SK-N-DZ (cell line): ENCODE measurements around the gene SMYD1. TPM values are rescaled to one million over a fixed set of nuclear protein-coding genes. Genes with fewer than 3 reads are reported as not detected.
"Not testable (repeated sequence)": the region's sequence is repeated elsewhere in the genome, so short reads cannot be mapped to it uniquely, and the experiment has no call there.

ENCODE experiments used
- DNase-seq: peaks from one replicate; pipeline ENCODE4 v3.0.0-alpha.2; 2015; ENCODE audit warnings: low spot score
- polyA plus RNA-seq, 2 experiments: library from polyadenylated mRNA; depleted of rRNA; stranded (reverse); fragments of >200 nt; gene quantifications; 2 replicates each; pipeline ENCODE4 v1.2.3, GENCODE V29; 2014

SMYD1 gene
- polyA plus RNA-seq (2014; cell fraction: cytosol; rRNA removed): not detected in 2 replicates
- not detected in 2 replicates for polyA plus RNA-seq (2014; cell fraction: nucleus; rRNA removed)

DNA sequence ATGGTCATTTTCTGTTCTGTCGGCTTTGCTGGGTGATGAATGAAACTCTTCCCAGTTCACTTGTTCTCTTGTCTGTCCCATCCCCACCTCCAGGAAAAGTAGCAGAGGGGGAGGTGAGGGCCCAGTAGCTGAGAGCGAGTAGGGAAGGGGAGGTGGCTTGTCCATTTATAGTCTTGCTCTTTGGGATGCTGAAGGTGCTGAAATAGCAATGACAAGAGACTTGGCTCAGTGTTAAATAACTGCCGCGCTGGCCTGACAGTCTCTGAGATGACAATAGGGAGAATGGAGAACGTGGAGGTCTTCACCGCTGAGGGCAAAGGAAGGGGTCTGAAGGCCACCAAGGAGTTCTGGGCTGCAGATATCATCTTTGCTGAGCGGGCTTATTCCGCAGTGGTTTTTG, at the start of gene SMYD1:
SMYD1 (plus strand) TSS at position 228 of the 400 bp plus-strand sequence; CDS start at position 268, 40 bp downstream.
- no peak for DNase-seq

DNA sequence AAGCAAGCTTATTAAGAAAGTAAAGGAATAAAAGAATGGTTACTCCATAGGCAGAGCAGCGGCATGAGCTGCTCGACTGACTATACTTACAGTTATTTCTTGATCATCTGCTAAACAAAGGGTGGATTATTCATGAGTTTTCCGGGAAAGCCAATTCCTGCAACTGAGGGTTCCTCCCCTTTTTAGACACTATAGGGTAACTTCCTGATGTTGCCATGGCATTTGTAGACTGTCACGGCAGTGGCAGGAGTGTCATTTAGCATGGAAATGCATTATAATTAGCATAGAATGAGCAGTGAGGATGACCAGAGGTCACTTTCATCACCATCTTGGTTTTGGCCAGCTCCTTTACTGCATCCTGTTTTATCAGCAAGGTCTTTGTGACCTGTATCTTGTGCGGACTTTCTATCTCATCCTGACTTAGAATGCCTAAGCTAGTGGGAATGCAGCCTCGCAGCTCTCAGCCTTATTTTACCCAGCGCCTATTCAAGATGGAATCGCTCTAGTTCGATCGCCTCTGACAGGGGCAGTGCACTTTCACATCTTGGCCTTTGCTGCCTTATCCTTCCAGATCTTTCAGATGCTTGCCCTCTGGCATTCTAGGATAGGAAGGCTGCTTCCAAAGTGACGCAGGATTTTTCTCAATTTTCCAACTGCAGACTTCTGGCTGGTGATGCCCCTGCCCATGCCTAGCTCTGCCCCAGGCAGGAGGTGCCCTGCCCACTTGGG, 49.4 kb upstream of the SMYD1 start:
- DNase-seq: not testable (repeated sequence)

DNA sequence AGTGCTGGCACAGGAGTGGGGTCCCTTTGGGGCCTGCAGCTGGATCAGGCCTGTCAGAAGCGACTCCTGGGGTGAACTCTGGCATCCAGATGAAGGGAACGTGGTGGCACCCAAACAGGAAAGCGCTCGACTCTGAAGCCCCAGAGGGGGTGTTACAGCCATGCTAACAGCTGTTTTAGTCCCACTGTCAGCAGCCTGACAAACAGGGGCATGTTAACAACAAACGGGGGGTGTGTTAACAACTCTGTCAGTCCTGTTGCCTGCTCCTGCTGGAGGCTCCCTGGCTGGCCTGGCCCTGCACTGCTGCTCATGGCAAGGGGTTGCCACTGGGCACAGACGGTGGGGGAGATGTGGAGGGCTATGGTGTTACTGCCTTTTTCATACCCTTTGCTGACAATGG, 48.7 kb upstream of the SMYD1 start:
- no peak for DNase-seq

DNA sequence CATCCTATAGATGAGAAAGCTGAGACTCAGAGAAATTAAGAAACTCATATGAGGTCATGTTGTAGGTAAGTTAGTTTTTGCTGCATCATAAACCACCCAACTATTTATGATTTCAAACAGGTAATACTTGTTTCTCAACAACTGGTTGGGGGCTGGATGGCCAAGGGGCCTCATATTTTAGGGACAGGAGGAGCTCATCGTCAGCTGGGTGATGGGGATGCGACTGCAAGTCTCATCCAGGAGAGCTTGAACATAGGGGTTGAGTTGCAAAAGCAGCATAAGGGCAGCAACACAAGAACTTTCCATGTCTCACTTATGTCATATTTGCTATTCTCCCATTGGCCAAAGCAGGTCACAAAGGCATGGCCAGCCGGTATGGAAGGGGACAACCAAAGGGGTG, 47.6 kb upstream of the SMYD1 start:
- DNase-seq: no peak

DNA sequence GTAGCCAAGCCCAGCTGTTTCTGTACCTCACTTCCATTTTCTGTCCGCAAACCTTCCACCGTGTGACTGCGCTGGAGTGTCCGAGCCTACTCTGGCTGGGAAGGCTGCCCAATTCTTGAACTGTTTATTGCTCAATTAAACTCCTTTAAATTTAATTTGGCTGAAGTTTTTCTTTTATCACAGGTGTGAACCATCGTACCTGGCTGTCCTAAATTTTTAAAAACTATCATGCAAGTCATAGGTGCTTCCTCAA, 45.0 kb upstream of the SMYD1 start:
- DNase-seq: no peak

DNA sequence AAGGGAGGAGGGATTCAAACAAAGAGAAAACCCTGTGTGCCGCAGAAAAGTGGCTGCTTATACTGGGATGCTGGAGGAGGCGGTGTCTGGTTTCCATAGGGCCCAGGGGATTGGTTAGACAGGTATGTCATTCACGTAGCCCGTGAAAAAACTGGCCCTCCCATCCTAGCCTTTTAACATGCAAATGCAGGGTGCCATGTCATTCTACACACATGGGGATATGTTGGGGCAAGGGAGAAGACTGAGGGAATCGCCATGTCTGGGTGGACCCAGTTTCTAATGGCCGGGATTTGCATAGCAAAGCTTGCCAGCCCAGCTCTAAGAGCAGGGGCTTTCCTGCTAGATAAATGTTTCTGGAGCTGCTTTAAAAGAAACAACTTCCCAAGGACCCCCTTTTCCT, 43.1 kb upstream of the SMYD1 start:
- no peak for DNase-seq

DNA sequence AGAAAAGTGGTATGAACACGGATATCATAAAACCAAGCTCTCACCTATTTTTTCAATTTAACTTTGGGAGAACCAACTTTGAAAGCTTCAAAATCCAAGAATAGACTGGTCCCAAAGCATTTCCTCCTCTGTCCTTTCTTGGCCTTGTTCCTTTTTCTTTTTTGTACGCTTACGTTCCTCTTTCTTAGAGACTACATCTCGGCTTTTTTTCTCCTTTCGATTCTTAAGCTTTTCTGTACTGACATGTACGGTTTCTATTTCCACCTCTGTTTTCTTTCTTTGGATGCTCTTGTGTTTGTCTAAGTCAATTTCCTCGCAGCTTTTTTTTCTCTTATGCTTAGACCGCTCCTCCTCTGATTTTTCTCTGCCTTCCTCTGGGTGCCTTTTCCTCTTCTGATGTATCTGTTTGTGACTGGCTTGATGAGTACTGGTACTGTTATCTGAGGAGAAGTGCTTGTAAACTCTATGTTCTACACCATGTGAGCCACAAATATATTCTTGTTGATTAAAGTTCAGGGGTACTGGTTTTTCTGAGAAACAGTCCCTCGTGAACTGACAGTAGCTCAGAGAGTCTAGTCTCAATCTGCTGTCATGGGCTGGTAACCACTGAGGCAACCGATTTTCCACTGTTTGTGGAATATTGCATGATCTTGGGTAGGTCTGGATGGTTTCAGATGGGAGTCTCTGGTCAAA, 39.8 kb upstream of the SMYD1 start:
- no peak for DNase-seq

DNA sequence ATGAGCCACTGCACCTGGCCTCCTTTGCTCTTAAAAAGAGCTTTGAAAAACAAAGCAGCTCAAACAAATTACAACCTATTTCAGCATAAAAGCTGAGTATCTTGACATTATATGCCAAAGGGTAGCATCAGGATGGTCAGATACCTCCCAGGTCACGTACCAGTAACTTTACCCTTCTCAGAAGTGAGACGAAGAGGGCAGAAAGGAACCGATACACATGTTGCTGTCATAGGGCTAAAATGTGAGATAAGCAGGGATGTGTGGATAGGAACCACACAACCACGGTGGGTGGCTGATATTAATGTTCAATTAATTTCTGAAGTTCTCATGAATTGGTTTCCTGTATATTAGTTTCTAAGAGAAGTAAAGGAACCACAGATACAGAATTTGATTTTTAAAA, 38.7 kb upstream of the SMYD1 start:
- no peak for DNase-seq

DNA sequence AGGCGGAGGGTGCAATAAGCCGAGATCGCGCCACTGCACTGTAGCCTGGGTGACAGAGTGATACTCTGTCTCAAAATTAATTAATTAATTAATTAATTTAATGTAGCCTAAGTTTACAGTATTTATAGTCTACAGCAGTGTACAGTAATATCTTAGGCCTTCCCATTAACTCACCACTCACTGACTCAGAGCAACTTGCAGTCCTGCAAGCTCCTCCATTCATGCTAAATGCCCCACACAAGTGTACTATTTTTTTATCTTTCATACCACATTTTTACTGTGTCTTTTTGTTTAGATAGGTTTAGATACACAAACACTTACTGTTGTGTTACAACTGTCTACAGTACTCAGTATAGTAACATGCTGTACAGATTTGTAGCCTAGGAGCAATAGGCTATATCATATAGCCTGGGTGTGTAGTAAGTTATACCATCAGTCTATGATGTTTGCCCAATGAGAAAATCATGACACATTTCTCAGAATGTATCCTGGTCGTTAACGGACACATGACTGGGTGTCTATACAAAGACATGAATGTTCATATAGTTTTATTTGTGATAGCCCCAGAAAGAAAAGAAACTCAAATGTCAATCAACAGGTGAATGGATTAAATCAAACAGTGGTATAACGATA, 35.4 kb upstream of the SMYD1 start:
- no peak for DNase-seq

DNA sequence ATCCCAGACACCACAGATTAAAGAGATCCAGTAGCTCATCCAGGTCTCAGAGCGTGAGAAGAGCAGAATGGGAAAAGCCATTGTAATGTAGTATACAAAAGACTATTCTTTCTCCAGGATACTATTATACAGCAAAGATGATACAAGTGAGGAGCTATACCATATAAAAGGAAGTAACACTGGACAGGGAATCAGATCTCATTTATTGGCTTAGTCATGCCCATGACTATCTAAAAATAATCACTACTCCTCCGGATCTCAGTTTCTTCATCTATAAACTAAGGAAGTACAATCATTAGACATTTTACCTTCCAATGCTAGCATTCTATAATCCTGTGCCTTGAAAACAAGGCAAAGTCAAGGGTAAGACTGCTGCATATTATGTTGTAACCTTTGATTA, 31.4 kb upstream of the SMYD1 start:
- no peak for DNase-seq

DNA sequence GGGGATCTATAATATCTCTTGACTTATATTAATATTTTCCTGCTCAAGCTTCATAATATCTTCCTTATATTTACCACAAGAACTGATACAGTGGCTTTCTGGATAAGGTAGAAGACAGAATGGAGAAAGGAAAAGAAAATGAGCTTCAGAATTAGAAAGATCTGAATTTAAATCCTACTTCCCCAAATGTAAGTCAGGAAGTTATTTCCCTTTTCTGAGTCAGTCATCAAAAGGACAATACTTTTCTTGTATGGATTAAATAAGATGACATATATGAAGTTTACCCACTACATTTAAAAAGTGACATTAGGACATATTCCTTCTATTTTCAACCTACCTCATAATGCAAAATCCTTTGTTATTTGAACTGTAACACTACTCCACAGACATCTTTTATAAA, 31.0 kb upstream of the SMYD1 start:
- no peak for DNase-seq

DNA sequence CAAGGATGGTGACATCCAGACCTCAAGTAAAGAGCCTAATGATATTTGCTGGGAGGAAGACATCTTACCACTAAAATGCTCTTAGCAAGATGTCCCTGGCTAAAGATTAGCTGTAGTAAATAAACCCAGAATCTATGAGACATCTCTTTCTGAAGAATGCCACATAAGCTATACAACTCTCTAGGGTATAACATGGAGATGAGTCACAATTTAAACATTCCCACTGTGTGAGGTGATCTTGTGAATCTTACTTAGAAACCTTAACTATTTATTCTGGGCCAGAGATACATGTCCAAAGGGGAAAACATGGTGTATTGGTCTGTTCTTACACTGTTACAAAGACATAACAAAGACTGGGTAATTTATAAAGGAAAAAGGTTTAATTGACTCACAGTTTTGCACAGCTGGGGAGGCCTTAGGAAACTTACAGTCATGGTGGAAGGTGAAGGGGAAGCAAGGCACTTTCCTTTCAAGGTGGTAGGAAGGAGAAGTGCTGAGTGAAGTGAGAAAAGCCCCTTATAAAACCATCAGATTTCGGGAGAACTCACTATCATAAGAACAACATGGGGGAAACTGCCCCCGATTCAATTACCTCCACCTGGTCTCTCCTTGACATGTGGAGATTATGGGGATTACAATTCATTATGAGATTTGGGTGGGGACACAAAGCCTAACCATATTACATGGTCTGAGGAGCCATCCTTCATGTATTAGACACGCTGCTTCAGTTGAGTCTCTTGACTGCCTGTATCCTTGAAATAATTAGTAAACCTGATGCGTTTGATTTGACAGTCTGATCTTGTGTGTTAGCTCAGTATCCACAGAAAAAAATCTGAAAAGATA, 29.1 kb upstream of the SMYD1 start:
- DNase-seq: no peak

DNA sequence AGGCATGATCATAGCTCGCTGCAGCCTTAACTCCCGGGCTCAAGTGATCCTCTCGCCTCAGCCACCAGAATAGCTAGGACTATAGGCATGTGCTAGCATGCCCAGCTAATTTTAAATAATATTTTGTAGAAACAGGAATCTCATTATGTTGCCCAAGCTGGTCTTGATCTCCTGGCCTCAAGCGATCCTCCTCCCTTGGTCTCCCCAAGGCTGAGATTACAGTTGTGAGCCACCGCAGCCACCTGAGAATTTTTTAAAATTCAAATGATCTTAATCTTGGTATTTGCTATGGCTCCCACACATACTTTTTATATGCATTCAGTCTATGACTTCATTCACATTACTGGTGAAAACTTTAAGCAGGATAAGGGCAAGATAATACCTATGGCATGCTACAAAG, 25.1 kb upstream of the SMYD1 start:
- DNase-seq: no peak

DNA sequence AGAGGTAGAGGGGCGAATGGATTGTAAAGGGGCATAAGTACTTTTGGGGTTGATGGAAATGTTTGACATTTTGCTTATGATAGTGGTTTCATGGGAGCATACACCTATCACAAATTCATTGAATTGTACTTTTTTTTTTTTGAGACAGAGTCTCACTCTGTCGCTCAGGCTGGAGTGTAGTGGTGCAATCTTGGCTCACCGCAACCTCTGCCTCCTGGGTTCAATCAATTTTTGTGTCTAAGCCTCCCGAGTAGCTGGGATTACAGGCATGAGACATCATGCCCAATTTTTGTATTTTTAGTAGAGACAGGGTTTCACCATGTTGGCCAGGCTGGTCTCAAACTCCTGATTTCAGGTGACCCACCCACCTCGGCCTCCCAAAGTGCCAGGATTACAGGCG, 22.1 kb upstream of the SMYD1 start:
- DNase-seq: not testable (repeated sequence)

DNA sequence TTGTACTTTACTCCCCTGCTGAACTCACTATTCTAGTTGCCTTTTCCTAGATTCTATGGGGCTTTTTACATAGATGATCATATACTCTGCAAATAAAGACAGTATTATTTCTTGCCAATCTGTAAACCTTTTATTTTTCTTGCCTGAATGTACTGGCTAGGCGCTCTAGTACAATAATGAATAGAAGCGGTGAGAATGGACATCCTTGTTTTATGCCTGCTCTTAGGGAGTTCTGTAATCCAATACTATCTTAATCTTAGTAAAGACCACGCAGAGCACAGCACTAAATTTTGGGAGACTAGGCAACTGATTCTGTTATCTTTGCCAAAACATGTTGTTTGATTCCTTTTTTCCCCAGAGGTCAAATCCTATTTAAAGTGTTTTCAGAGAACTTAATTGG, 19.1 kb upstream of the SMYD1 start:
- DNase-seq: no peak

DNA sequence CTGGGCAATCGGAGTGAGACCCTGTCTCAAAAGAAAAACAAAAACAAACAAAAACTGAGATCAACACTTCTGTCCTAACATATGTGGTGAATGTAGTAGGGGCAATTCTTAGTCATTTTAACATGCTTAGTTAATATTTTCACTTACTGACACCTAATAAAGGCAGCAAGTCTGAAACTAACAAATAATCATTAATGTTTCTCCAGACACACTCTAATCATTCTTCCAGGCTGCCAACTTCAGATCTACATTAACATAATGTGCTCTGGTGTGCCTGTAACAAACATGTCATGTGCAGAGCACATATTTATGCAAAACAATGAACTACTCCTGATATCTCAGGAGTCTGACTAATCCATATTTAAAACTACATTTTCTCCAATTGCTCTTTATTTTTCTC, 18.0 kb upstream of the SMYD1 start:
- no peak for DNase-seq

DNA sequence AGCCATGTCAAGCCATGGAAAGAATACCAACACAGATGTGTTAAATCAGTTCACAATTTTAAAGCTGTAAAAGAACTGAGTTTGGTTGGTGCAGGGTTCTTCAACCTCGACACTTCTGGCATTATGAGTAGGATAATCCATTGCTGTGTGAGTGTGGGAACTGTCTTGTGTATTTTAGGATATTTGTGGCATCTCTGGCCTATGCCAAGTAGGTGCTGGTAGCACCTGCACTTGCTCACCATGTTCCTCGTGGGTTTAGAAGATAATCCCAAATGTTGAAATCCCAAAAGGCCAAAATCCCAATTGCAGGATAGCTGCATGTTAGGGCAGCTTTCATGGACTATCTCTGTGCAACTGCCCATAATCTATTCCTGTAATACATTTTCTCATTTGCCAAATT, 15.8 kb upstream of the SMYD1 start:
- DNase-seq: no peak

DNA sequence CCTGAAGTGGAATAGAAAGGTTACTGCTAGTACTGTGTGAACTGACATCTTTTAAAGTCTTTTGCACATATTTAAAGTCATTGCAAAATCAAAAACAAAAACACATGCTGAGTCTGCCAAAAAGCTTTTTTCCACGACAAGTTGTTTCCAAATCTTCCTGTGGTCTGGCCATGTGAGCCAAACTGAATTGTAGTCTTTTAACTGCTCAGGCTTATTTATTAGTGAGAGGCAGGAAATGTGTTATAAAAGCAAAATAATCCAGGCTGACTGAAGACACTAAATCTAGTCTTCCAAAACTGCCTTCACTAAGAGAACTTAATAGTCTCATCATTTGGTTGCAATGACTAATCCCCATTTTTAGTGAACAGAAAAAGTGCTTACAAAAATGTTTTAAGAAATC, 14.3 kb upstream of the SMYD1 start:
- DNase-seq: no peak

DNA sequence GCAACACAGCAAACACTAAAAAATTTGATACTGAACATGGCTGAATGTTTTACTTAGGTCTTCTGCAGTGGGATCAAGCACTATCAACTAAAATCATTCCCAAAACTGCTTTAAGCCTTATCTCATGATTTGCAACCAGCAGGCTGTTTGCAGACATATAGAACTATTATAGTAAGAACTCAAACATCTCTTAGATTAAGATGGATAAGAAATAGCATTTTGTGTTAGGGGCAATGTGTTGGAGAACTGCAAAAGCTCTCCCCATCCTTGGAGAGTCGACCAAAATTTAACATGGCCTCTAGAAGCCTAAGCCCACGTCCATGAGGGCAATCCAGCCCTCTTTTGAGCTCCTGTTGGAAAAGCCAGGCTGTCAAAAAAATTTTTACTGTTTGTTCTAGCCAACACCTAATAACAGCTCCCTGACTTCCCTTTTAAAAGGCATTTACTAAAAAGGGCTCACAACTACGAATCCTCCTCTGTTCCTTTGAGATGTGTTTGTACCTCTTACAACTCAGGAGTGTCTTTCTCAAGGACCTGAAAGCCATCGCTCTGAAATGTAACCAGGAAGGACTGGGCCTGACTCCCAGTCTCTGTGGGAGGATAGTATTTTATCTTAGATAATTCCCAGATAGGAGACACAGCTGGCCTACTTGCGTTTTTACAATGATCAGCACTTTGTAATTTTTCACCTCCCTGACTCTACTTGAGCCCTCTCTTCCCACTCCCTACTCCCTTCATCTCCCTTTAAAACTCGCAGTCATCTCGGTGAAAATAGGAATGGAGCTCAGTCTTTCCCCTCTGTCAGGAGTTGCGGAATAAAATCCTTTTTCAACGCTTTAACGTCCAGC, 13.5 kb upstream of the SMYD1 start:
- DNase-seq: no peak

DNA sequence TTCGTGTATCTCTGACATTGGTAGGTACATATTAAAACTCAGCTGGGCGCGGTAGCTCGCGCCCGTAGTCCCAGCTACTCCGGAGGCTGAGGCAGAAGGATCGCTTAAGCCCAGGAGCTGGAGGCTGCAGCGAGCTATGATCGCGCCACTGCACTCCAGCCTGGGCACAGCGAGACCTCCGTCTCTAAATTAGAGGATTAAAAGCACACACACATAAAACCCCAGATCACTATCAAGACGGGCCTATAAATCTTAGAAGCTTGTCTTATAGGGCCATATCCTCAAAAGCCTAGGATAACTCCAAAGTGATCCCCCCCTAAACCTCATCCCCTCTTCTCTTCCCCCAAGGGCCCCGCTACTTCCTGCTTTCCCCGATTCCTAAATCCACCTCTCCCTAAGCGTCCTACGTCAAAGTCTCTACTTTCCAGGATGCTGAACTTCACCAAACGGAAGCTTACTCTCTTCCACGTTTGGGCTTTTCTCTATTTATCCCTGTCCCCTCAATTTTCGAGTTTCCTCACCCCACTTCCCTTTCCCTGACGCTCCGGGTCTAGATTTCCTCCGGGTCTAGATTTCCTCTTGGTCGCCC, 12.7 kb upstream of the SMYD1 start:
- peak; percentile 15 for DNase-seq
